Measurements from ENCODE around the gene SDC1.

The SDC1 gene

GRCh38 chr2:20186078-20186854 is 38.7 kb downstream of the SDC1 start:
- no peak for DNase-seq (ENCODE audit: low read depth in 2 of 3, low spot score in 1 of 3)

GRCh38 chr2:20185176-20186022 is 39.5 kb downstream of the SDC1 start:
- no peak for DNase-seq (ENCODE audit: low read depth in 2 of 3, low spot score in 1 of 3)

GRCh38 chr2:20184067-20184938 is 40.6 kb downstream of the SDC1 start:
- no peak for DNase-seq (ENCODE audit: low read depth in 2 of 3, low spot score in 1 of 3)

- no peak for DNase-seq (ENCODE audit: low read depth in 2 of 3, low spot score in 1 of 3)
Observed at GRCh38 chr2:20183373-20183772, 41.6 kb downstream of the SDC1 start.

- DNase-seq (ENCODE audit: low read depth in 2 of 3, low spot score in 1 of 3) = no peak
Observed at GRCh38 chr2:20182241-20182931, 42.5 kb downstream of the SDC1 start.

GRCh38 chr2:20181761-20182160 is 43.2 kb downstream of the SDC1 start:
- no peak for DNase-seq (ENCODE audit: low read depth in 2 of 3, low spot score in 1 of 3)

- DNase-seq (ENCODE audit: low read depth in 2 of 3, low spot score in 1 of 3) = no peak
Observed at GRCh38 chr2:20180676-20181648, 44.0 kb downstream of the SDC1 start.

- no peak for DNase-seq (ENCODE audit: low read depth in 2 of 3, low spot score in 1 of 3)
Observed at GRCh38 chr2:20179755-20180594, 45.0 kb downstream of the SDC1 start.

GRCh38 chr2:20179466-20179754 is 45.5 kb downstream of the SDC1 start:
- DNase-seq (ENCODE audit: low read depth in 2 of 3, low spot score in 1 of 3) = no peak

GRCh38 chr2:20178666-20179465 is 46.1 kb downstream of the SDC1 start:
- no peak for DNase-seq (ENCODE audit: low read depth in 2 of 3, low spot score in 1 of 3)

- DNase-seq (ENCODE audit: low read depth in 2 of 3, low spot score in 1 of 3) = no peak
Observed at GRCh38 chr2:20178249-20178607, 46.7 kb downstream of the SDC1 start.

GRCh38 chr2:20177556-20178248 is 47.2 kb downstream of the SDC1 start:
- DNase-seq (ENCODE audit: low read depth in 2 of 3, low spot score in 1 of 3) = no peak

- DNase-seq (ENCODE audit: low read depth in 2 of 3, low spot score in 1 of 3) = no peak
Observed at GRCh38 chr2:20176760-20177159, 48.2 kb downstream of the SDC1 start.

GRCh38 chr2:20175931-20176330 is 49.0 kb downstream of the SDC1 start:
- DNase-seq (ENCODE audit: low read depth in 2 of 3, low spot score in 1 of 3) = no peak

GRCh38 chr2:20175267-20175666 is 49.7 kb downstream of the SDC1 start:
- DNase-seq (ENCODE audit: low read depth in 2 of 3, low spot score in 1 of 3) = no peak

- DNase-seq (ENCODE audit: low read depth in 2 of 3, low spot score in 1 of 3) = no peak
Observed at GRCh38 chr2:20174410-20174809, 50.5 kb downstream of the SDC1 start.

- DNase-seq (ENCODE audit: low read depth in 2 of 3, low spot score in 1 of 3) = no peak
Observed at GRCh38 chr2:20173496-20174402, 51.2 kb downstream of the SDC1 start.

All from stimulated activated CD4-positive, alpha-beta T cell treated with anti-CD3 and anti-CD28 coated beads, Interleukin-12 subunit alpha, Interleukin-12 subunit beta, amount 100 ng/mL, for 48 hours (primary cell).